PC-9 (cell line): ENCODE results near the gene PIP5K1B.

Source experiments
- CTCF ChIP-seq: fragments of 200-600 bp; sonication (generic); conservative IDR thresholded peaks from 2 replicates; pipeline ENCODE4 v1.6.1; 2017; ENCODE audit warnings: mixed run types, antibody characterized with exemption, mild to moderate bottlenecking, moderate library complexity
- EZH2 ChIP-seq: fragments of 200-600 bp; sonication (generic); IDR thresholded peaks from 2 replicates; pipeline ENCODE4 v1.8.0; 2017; ENCODE audit warnings: antibody characterized with exemption, low read depth

- TF ChIP-seq CTCF (no peak), EZH2 (no peak)
Measured at GRCh38 chr9:68836788-68837187, 131.7 kb downstream of the PIP5K1B start.
